HG02852 (cell line): ENCODE measurements around the gene COMMD4.
A peak's percentile ranks its signal among the peaks of the same experiment; 100 is the strongest.
"Not testable (repeated sequence)": the region's sequence is repeated elsewhere in the genome, so short reads cannot be mapped to it uniquely, and the experiment has no call there.

Experiments
- ATAC-seq: cut with Tn5 transposase; IDR thresholded peaks from one replicate; pipeline ENCODE4 v1.9.1; 2021; ENCODE audit warnings: mild to moderate bottlenecking, moderate library complexity; ENCODE audit not compliant: unreplicated experiment

COMMD4 gene

DNA sequence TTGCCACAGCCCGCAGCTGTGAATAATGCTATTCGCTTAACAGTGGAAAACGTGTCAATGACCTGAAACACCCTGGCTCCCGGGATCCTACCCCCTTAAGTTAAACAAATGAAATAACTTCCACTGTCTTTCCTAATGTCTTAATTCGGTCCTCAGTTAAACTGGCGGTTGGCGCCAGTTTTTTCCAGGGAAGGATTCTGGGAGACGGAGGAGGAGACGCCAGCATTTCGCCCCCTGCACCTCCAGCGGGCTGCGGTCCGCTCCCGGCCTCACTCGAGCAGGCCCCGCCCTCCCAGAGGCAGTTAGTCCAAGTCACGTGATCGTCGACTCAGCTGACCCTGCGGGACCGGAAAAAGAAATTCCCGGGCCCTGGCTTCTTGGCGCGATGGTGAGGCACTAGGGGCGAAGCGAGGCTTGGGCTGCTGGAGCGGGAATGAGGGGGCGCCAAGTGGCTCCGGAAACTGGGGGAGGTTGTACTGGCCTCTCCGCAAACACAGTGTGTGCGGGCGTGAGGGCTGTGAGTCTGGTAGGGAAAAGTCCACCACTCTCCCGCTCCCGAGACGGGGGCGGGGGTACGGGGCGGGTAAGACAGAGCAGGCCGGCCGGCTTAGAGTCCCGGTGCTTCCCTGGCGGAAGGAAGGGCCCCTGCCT lies at the start of gene COMMD4:
Gene COMMD4, plus strand, starts transcription at position 359 of the 651 bp plus-strand sequence. Its CDS starts 27 bp downstream, at position 386.
- peak; percentile 72 for ATAC-seq

DNA sequence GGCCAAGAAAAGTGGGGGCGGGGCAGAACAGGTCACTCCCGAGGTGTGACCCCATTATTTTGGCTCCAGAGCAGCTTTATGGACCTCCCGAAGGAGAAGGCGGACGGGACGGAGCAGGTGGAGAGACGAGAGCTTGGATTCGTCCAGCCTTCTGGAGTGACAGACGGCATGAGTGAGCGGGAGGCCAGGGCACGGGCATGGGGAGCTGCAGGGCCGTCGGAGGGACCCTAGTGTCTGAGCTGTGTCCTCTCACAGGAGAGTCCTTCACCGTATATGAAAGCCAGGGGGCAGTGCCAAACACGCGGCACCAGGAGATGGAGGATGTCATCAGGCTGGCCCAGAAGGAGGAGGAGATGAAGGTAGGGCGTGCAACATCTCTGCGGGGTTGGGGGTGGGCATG lies 42.2 kb upstream of the COMMD4 start:
- ATAC-seq, result not testable (repeated sequence)

DNA sequence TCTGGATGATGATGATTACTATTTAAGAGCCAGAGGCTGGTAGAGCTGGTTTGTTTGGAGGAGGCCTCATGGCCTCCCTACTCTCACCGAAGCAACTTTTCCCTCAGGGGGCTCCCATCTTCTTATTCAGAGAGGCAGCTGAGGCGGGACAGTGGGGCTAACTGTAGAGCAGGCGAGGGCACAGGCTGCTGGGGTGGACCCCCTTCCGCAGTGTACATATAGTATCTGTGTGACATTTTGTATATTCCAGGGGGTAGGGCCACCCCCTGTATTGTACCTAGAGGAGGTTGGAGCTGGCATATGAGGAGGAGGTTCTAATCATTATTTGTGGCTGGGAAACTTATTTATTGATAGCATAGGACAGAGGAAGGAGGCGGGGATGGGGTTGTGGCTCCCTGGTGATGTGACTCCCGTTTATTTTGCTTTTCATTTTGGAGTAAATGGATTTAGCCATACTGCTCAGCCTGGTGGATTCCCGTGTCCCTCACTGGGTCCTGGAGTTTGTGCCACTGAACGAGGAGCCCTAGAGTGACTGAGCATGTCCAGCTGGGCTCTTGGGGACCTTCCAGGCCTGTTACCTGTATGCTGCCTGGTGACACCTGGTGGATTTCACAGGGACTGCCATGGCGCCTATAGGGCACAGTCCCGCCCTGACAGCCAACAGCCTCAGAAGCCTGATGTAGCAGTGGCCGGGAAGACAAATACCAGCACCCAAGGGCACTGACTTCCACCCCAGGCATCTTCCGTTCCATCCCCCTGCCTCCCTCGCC lies 37.1 kb upstream of the COMMD4 start:
- not testable (repeated sequence) for ATAC-seq

DNA sequence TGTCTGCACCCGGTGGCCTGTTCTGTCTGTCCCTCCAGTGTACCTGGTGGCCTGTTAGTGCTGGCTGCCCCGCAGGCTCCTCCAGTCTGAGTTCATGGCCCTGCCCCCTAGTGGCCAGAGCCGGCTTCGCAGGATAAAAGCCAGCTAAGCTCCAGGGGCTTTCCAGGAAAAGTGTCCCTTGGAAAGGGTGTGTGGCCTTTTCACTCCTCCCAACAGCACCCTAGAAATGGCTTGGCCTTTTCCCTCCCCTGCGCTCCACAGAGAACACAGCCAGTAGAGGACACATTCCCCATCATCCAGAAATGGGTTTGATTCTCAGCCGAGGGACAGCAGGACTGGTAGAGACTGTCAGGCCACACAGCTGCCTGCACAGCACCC lies 36.6 kb upstream of the COMMD4 start:
- ATAC-seq, result not testable (repeated sequence)

DNA sequence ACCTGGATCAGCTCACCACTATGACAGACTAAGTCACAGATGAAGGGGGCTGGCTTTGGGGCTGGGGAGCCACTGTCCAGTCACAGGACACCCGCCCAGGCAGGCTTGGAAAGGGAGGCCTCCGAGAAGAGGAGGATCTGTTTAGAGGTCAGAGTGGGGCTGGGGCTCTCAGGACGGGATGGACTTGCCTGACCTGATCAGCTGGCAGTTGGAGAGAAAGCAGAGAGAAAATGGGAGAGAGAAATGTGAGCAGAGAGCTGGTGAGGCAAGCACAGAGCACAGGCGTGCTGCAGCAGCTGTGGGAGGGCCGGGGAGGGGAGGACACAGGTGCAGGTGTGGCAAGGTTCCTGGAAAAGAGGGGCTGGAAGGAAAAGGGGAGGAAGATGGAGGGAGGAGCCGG lies 35.8 kb upstream of the COMMD4 start:
- ATAC-seq, result not testable (repeated sequence)

DNA sequence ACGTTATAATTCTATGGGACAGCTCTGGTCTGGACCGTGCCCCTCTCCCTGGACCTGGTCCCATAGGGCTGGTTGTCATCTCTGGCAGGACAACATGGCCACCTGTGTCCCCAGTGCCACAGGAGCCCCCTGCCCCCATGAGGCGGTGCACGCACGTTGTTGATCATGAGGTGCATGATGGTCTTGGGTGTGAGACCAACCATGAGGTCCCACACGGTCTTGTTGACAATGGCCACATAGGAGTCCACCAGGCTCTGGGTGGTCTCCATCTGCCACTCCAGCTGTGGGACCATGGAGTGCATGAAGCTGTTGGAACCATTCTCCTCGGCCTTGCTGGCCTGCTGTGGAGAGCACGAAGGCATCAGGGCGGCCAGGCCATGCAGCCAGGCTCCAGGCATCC lies 33.5 kb upstream of the COMMD4 start:
- ATAC-seq, result no peak

DNA sequence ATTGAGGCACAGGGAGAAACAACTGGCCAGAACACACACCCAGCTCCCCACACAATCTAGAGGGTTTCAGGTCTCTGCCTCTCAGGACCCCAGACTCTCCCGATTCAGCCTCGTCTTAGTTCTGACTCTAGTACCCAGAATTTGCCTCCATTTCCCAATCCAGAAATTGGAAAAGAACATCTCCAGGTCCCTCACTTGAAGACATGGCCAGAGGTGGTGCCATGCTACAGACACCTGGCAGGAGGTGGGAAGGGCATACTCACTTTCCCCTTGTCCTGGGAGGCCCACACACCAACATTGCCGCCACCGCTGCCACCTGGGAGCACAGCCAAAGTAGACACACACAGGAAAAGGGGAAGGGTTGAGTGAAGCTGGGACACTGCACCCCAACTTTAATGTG lies 33.1 kb upstream of the COMMD4 start:
- not testable (repeated sequence) for ATAC-seq

DNA sequence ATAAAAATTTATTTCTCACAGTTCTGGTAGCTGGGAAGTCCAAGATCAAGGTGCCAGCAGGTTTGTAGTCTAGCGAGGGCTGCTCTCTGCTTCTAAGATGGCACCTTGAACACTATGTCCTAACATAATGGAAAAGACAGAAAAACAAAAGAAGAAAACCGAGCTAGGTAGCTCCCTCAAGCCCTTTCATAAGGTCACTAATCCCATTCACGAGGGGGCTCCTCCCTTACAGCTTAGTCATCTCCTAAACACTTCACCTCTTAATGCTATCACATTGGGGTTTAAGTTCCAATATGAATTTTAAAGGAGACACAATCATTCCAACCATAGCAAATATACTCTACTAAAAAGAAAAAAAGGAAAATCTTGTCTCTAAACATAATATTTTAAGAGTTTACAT lies 29.7 kb upstream of the COMMD4 start:
- ATAC-seq, result no peak

DNA sequence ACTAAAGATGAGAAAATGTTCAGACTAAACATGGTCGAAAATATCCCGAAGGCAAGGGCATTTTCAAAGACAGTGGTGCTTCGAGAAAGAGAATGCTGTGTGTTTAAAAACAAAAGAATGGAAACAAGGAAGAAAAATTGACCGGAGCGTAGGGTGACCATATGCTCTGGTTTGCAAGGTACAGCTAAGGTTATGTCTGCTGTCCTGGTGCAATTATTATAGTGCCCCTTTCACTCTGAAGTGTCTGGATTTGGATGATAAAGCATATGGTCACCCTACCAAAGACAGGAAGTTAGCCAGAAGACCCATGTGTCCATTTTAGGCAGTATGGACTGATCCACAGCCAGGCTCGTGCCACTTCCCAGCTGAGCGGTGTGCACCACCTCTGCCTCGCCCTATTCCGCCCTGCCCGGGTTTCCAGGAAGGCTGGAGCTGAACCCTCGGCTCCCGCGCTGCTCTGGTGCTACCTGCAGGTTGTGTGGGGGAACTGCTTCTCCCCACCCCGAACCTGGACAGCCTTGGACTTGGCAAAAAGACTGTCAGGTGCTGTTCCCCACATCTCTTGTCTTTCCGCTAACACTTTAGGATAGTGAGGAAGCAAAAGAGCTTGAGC lies 28.0 kb upstream of the COMMD4 start:
- no peak for ATAC-seq

DNA sequence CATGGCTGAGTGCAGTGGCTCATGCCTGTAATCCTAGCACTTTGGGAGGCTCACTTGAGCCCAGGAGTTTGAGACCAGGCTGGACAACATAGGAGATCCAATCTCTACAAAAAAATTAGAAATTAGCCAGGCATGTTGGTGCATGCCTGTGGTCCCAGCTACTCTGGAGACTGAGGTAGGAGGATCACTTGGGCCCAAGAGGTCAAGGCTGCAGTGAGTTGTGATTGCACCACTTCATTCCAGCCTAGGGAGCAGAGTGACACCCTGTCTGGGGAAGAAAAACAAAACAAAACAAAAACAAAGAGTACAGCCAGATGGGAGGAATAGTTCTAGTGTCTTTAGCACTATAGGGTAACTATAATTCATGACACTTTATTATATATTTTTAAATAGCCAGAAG lies 26.2 kb upstream of the COMMD4 start:
- ATAC-seq, result no peak

DNA sequence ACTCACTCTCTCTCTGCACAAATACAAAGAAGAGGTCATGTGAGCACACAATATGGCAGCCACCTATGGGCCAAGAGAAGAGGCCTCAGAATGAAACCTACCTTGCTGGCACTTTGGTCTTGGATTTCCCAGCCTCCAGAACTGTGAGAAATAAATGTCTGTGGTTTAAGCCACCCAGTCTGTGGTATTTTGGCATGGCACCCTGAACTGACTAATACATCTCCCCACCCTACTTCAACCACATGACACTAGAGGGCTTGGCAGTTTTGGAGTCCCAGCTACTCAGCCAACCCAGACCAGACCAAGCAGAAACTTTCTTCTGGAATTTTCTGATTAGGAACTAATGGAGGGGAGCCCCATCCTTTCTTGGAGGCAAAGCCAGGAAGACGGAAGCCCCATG lies 23.3 kb upstream of the COMMD4 start:
- ATAC-seq, result not testable (repeated sequence)

DNA sequence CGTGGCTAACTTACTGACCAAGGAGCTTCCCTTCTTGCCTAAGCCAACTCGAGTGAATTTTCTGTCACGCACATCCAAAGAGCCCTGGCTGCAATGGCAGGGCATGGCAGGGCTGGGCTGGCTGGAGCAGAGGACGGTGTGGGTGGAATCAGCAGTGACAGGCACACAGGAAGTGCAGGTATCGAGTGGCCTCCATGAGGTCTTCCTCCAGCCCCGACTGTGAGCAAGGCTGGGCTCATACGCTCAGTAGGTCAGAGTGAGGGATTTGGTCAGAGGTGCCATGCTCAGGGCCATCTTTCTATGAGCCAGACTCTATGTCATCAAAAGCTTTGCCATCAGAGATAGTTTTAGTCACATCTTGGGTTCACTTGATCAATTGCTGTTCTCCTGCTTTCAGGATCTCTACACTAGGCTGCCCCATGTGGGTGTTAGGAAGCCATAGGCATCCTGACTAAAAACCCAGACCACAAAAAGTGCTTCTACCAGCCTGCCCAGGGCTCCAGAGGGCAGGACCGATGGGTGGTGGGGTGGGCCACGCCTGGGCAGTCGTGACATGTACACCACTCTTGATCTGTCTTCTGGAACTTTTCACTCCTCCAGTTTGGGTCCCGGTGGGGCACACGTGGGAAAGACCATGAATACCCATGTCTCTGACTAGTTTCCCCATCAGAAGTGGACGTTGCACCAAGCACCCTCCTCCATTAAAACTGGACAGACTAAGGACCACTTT lies 22.6 kb upstream of the COMMD4 start:
- ATAC-seq, result no peak

DNA sequence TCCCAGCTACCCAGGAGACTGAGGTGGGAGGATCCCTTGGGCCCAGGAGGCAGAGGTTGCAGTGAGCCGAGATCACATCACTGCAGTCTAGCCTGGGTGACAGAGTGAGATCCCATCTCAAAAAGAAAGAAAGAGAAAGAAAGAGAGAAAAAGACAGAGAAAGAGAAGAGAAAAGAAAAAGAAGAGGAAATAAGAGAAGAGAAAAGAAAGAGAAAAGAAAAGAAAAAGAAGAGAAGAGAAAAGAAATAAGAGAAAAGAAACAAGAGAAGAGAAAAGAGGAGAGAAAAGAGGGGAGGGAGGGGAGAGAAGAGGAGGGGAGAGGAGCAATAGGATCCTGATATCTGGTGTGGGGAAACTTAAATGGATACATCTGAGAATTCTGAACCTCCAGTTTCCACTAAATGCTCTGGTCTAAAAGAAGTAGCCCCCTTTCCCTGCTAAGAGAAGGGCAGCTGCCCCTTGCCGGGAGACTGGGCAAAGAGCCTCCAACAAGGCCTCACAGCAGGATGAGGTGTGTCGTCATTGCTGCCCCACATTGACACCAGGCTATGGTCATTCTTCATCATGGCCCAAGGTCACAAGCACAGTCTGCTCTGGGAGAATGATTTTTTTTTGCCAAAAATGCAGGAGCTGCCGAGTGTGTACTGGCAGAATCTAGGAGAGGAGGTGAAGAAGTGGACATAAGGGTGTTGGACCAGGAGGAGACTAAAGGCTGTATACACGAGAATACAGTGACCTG lies 21.1 kb upstream of the COMMD4 start:
- no peak for ATAC-seq

DNA sequence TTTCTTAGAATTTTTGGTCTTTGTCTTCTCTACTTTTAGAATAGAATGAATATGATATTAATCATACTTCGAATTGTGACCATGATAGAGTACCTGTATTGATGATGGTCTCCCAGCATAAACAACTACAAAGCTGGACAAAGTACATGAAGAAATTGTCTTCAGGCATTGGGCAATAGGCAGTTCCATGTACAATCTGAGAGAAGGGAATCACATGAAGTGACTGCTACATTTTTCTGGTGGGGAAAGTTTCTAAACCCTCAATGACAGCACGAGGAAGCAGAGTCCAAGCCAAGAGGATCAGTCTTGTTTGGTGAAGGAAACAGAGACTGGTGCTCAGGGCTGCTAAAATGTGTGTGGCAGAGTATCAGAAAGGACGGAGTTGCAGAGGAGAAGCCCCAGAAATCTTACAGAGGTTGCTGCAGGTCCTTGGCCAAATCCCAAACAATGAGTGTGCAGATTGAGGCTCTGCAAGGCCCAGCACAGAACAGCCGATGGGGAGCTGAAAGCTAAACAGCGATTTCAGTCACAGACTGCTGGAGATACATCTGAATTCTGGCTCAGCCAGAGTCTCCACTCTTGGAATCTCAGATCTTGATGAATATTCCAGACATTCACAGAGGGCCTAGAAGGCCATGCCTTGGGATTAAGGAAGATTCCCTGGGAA lies 16.5 kb upstream of the COMMD4 start:
- ATAC-seq, result not testable (repeated sequence)

DNA sequence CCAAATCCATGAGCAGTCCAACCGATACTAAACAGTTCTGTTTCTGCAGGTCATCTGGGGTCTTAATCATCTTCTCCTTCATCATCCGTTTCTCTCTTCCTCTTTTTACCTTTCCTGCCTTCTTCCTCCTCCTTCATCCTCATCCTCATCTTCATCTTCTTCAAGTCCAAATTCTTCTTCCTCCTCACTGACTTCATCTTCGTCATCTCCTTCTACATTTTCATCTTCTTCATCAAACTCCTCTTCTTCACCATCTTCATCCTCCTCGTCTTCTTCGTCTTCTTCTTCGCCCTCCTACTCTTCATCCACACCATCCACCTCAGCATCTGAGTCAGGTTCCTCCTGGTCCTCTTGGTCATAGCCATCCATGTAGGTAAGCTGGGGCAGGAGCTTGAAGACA lies 14.2 kb upstream of the COMMD4 start:
- ATAC-seq, result no peak

DNA sequence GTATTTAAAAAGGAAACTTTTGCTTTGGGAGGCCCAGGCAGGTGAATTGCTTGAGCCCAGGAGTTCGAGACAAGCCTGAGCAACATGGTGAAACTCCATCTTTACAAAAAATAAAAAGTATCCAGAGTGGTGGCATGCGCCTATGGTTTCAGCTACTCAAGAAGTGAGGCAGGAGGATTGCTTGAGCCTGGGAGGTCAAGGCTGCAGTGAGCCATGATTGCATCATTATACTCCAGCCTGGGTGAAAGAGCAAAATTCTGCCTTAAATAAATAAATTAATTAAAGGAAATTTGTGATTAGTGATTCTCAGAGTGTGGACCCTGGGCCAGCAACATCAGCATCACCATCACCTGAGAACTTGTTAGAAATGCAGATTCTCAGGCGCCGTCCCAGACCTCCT lies 9.9 kb upstream of the COMMD4 start:
- ATAC-seq, result no peak

DNA sequence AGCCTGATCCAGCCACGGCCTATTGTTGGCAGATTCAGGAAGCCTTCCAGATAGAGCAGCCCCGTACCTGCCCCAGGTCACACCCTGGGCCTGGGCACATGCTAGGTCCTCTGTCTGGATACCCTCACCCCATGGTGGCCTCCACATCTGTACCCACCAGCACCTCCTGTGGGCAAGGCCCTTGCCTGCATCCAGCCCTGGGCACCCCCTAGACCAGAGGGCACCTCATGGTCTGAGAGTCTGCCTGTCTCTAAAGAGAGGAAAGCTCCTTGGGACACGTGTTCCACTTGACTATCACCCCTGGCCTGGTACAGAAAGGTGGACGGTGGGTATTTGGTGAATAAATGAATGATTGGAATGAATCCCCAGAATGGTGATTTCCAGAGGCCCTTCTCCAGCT lies 8.9 kb upstream of the COMMD4 start:
- no peak for ATAC-seq

DNA sequence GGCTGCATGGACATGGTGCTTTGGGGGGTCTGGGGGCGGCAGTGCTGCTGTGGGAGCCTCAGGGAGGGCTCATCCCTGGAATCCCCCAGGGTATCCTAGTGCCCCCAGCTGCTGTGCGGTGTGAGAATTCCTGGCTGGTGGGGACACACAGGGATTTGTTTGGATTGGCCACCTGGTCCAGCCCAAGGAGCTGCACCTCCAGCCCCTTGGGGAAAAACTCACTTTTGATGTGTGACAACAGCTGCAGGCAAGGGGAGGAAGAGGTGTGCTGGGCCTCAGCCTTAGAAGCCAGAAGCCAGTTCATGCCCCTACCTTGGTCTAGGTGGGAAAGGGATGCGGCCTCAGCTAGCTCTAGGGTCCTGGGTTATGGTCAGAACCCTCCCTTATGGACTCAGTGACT lies 8.4 kb upstream of the COMMD4 start:
- ATAC-seq, result no peak

DNA sequence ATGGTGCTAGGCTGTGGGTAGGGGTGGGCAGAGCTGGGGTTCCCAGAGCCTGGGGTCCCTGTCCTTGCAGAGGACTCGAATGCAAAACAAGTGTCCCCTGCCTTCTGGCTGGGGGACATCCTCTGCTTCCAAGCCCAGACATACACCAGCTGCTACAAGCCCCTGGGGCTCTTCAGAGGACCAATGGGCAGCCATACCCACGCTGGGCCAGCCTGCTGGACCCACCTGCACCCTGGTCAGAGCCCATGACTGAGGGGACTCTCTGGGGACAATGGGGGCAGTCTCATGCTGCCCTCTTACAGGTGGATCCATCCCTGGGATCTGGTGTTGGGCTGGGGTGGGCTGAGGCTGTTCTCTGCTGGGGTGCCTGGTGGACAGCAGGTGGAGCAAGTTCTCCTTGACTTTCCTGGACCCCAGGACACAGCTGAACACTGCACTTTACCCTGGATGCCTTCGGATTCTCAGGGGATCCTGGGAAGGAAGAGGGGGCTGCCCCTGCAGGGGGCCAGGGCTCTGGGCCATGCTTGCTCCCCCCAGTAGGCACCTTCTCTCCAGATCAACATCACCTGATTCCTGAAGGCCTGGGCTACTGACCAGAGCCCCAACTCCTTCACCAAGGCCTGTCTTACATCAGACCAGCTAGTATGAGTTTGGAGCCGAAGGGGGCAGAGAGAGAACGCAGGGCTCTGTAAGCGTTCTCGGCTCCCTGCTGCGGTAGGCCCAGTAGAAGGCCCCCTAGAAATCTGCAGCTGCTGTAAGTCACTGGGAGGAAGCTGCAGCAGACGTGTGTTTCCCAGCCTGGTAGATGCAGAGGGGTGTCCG lies 7.2 kb upstream of the COMMD4 start:
- no peak for ATAC-seq
